Motor neuron (in vitro differentiated cells): ENCODE measurements around the gene RTN4RL1. TPM values are rescaled to one million over a fixed set of nuclear protein-coding genes. Genes with fewer than 3 reads are reported as not detected.
A peak's percentile ranks its signal among the peaks of the same experiment; 100 is the strongest.
"Not testable (repeated sequence)": the region's sequence is repeated elsewhere in the genome, so short reads cannot be mapped to it uniquely, and the experiment has no call there.

Experiments used
- ATAC-seq, 8 experiments: fragments of 200-7000 bp; cut with Tn5 transposase; replicated peaks in 6 of 8; 2 replicates each; pipeline ENCODE4 v1.8.0; 2021; ENCODE audit warnings: mild to moderate bottlenecking in 8 of 8, moderate library complexity in 8 of 8
- H3K27ac ChIP-seq, 2 donors: fragments of 250-450 bp; sonication (Bioruptor Pico); 2 replicates each; pipeline ENCODE4 v1.9.0; 2021; ENCODE audit warnings: antibody characterized with exemption in 2 of 2, mild to moderate bottlenecking in 2 of 2, moderate library complexity in 1 of 2
- H3K4me1 ChIP-seq, 2 donors: fragments of 250-450 bp; sonication (Bioruptor Pico); replicated peaks in 1 of 2; 2 replicates each; pipeline ENCODE4 v1.6.1; 2021; ENCODE audit warnings: antibody characterized with exemption in 2 of 2, mild to moderate bottlenecking in 2 of 2, moderate library complexity in 1 of 2
- H3K4me3 ChIP-seq, 5 donors: fragments of 250-450 bp; sonication (Bioruptor Pico); 2 replicates each; pipeline ENCODE4 v1.9.0; 2021; ENCODE audit warnings: antibody characterized with exemption in 5 of 5, mild to moderate bottlenecking in 5 of 5, moderate library complexity in 4 of 5
- WGBS, 10 experiments: fragments of 450-650 bp; shearing (Covaris generic); methylation state at CpG; one replicate each; pipeline ENCODE4 v1.0.0; 2022; 5-methylcytosine and 5-hydroxymethylcytosine counted together
- in situ Hi-C, 9 experiments: fragments of 400-800 bp; cut with MboI; loops; one replicate each; pipeline ENCODE4 v1.15.0; 2021; ENCODE audit warnings: low sequenced_read_pairs in 9 of 9, low pct_unique_long_range_greater_than_20kb in 2 of 9; ENCODE audit not compliant: unreplicated experiment in 9 of 9
- total RNA-seq, 8 experiments: library from RNA; unstranded; fragments of 300-600 nt; gene quantifications; 2 replicates each; pipeline versions ENCODE4 v1.2.3 to v1.2.4, GENCODE V29; 2022

Gene RTN4RL1
- total RNA-seq, 8 experiments from 2014 or later: 0.41 to 3.6 (median 1.6) TPM

- no peak overlapping the region for H3K4me3 ChIP-seq
- 40 to 100% (median 70%) methylated on average over 1 to 4 of the region's 20 CpGs; no CpG with 5 or more reads in 6 of the 10 experiments for WGBS, 10 experiments
- ATAC-seq: no peak
- peak overlapping the region; percentile 2 to 50 for H3K27ac ChIP-seq
- H3K4me1 ChIP-seq: peaks cover 43 to 53% of the 10 kb centered on the region in 2 donors
- in situ Hi-C loops: no loop called here
Observed at GRCh38 chr17:2016494-2016893, 8.6 kb downstream of the RTN4RL1 start.

DNA sequence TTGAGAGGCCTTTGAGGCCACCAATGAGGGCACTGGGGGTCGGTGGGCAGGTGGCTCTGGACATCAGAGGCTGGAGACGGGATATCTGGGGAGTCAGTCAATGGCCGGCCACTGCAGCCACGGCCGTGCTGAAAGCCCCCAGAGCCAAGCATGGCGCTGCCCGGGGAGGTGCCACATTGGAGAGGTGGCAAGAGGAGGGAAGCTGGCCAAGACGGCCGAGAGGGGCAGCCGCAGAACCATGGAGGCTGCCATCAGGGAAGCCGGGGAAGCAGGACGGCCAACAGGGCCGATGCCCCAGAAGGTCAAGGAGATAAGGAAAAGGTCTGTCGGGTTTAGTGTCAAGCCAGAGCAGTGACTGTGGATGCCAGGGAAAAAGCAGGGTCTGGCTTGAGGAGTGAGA is 9.8 kb downstream of the RTN4RL1 start:
- H3K4me1 ChIP-seq: peaks cover 40 to 47% of the 10 kb centered on the region in 2 donors
- ATAC-seq: no peak
- WGBS, 10 experiments: 80 to 91% methylated on average over 2 to 11 of the region's 14 CpGs; no CpG with 5 or more reads in 8 of the 10 experiments
- no peak overlapping the region for H3K27ac ChIP-seq
- in situ Hi-C loops: no loop called here
- H3K4me3 ChIP-seq: no peak overlapping the region

DNA sequence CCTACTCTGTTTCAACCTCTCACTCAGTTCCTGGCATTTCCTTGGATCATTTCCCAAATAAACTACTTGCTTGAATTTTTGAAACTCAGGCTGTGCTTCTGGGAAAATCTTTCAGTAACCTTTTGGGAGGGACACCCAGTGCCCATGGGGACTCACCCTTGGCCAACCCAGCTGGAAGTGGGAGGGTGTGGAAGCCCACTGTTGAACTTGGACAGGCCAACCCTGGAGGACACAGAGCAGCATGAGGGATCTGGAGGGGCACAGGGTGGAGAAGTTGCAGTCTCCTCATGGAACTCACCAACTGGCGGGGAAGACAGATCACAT is 11.2 kb downstream of the RTN4RL1 start:
- WGBS, 10 experiments: 100% methylated on average over 1 of the region's 1 CpG; no CpG with 5 or more reads in 6 of the 10 experiments
- Histone ChIP-seq H3K4me1 (peaks cover 36 to 39% of the 10 kb centered on the region in 2 donors), H3K27ac (no peak overlapping the region), H3K4me3 (no peak overlapping the region)
- no peak for ATAC-seq
- in situ Hi-C loops: no loop called here

GRCh38 chr17:2013220-2013993 is 11.7 kb downstream of the RTN4RL1 start:
- H3K27ac ChIP-seq, H3K4me3 ChIP-seq, in situ Hi-C loops: not testable (repeated sequence)
- WGBS, 10 experiments: 93 to 100% methylated on average over 2 to 3 of the region's 6 CpGs; no CpG with 5 or more reads in 8 of the 10 experiments
- H3K4me1 ChIP-seq: peaks cover 32 to 33% of the 10 kb centered on the region in 2 donors
- ATAC-seq: peak in 1 of 8 experiments; percentile 45

DNA sequence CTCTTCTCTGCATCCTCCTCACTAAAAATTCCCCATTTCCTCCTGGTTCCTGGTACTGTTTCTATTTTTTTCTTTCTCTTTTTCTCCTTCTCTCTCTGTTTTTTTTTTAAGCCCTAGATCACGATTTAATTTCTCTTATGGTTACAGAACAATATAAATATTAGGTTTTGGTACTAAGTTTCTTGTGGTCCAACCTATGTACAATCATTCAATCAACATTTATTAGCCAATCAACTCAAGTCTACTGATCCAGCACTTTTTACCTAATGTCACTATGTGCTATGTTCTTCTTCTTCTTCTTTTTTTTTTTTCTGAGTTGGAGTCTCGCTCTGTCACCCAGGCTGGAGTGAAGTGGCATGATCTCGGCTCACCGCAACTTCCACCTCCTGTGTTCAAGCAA is 12.6 kb downstream of the RTN4RL1 start:
- Histone ChIP-seq H3K4me3 (no peak overlapping the region), H3K4me1 (peaks cover 23 to 24% of the 10 kb centered on the region in 2 donors), H3K27ac (no peak overlapping the region)
- ATAC-seq: no peak
- 76 to 100% (median 93%) methylated on average over 1 to 4 of the region's 4 CpGs; no CpG with 5 or more reads in 2 of the 10 experiments for WGBS, 10 experiments
- in situ Hi-C loops: no loop called here

- ATAC-seq: peak in 6 of 8 experiments; percentile 34 to 95 (median 68)
- in situ Hi-C loops: no loop called here
- Histone ChIP-seq H3K4me1 (peaks cover 15 to 16% of the 10 kb centered on the region in 2 donors), H3K4me3 (no peak overlapping the region), H3K27ac (no peak overlapping the region)
- WGBS, 10 experiments: 6 to 75% (median 20%) methylated on average over 1 to 19 of the region's 24 CpGs; no CpG with 5 or more reads in 1 of the 10 experiments
Observed at GRCh38 chr17:2011411-2012371, 13.4 kb downstream of the RTN4RL1 start.

GRCh38 chr17:2009737-2010136 is 15.4 kb downstream of the RTN4RL1 start:
- Histone ChIP-seq H3K4me1 (peaks cover 8 to 9% of the 10 kb centered on the region in 2 donors), H3K4me3 (no peak overlapping the region), H3K27ac (no peak overlapping the region)
- WGBS, 10 experiments: 80 to 100% (median 96%) methylated on average over 1 to 4 of the region's 10 CpGs; no CpG with 5 or more reads in 4 of the 10 experiments
- in situ Hi-C loops: no loop called here
- ATAC-seq: no peak

DNA sequence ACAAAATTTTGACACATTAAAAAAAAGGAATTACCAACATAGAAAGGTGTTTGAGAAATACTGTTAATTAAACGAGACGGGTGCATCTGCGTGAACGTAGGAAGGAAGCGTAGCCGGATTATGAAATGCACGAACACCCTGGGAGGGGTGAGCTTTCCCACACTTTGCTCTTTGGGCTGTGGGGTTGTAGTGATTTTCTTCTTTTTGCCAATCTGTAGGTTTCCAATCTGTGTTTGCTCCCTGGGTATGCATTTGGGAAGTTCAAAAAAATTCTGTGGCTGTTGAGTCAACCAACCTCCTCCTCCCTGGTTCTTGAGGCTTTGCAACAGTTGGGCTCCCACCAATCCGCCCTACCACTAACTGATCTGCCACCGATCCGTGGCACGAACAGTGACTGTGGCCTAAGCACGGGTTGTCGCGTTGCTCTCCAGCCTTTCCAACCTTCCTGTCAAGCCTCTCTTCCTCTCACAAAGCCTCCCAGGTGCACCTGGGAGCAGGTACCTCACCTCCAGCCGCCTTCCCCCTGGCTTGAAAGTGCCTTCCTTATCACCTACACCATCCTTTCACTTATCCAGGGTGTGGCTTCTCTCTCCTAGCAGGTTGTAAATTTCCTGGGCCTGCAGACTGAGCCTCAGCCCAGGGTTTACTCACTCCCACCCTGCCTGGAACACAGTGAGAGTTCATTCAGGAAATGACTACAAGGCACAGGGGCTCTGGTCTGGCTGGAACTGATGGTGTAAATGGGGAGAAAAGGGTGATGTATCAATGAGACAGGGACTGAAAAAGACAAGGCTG is 16.6 kb downstream of the RTN4RL1 start:
- WGBS, 10 experiments: 62 to 100% (median 92%) methylated on average over 1 to 15 of the region's 15 CpGs
- H3K4me1 ChIP-seq: peaks cover 8 to 9% of the 10 kb centered on the region in 2 donors
- H3K27ac ChIP-seq: no peak overlapping the region
- no peak for ATAC-seq
- H3K4me3 ChIP-seq: no peak overlapping the region
- in situ Hi-C loops: no loop called here

DNA sequence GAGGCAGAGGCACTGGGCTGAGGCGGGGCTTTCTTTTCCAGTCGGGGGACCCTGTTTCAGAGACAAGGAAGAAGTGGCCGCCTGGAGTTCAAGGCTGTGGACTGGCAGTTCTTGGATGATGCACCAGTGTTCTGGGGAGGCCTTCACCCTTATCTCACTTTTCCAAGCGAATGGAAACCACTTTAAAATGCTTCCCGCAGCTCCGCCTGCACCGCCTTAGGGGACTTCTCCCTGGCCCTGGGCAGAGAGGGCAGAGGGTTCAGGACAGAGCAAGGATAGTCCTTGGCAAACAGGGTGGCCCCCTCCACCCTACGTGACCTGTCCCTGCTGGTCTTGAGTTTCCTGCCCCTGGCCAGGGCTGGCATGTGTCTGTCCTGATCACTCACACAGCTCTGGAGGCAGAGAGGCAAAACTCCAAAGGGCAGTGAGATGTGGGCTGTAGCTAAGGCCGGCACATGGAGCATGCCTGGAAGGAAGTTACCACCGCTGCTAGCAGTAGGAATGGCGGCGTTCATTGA is 20.6 kb downstream of the RTN4RL1 start:
- Histone ChIP-seq H3K27ac (peak overlapping the region in 1 of 2 donors; percentile 31), H3K4me3 (no peak overlapping the region), H3K4me1 (peaks cover 8 to 12% of the 10 kb centered on the region in 2 donors)
- 56 to 89% (median 80%) methylated on average over 2 to 8 of the region's 12 CpGs; no CpG with 5 or more reads in 2 of the 10 experiments for WGBS, 10 experiments
- no peak for ATAC-seq
- in situ Hi-C loops: no loop called here

DNA sequence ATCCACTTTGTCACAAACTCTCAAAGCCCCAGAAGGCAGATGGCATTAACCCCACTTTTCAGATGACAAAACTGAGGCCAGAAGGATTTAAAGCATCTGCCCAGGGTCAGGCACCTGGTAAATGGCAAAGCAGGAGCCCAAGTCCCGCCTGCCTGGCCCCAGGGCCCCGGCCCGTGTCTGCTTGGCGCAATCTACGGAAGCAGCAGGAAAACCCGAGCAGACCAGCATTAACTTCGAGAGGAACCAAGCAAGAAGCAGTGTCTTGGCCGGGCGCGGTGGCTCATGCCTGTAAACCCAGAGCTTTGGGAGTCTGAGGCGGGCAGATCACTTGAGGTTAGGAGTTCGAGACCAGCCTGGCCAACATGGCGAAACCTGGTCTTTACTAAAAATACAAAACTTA is 21.6 kb downstream of the RTN4RL1 start:
- no peak for ATAC-seq
- H3K27ac ChIP-seq: no peak overlapping the region
- H3K4me3 ChIP-seq: no peak overlapping the region
- 84 to 98% (median 94%) methylated on average over 4 to 12 of the region's 13 CpGs; no CpG with 5 or more reads in 5 of the 10 experiments for WGBS, 10 experiments
- in situ Hi-C loops: no loop called here
- peaks cover 18 to 22% of the 10 kb centered on the region in 2 donors for H3K4me1 ChIP-seq

DNA sequence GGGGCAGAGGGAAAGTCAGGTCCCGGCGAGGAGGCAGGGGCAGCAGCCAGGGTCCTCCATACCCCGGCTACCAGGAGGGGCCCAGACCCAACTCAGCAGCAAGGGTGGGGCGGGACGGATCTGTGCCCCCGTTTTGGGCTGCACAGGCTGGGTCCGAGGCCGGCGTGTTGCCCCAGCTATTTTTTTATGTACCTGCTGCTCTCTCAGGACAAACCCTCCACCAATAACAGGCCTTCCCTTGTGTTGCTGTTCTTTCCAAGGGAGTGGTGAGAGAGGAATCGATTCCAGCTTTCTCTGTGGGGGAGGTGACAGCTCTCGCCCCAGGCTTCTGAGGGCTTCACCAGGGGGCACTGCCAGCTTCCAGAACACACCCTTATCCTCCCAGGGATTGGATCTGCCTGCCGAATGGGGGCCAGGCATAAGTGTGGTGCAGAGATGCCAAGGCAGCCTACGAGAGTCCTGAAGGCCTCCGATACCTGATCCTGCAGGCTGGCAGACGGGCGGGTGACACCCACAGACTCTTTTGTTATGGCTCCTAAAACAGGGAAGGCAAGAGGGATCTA is 22.3 kb downstream of the RTN4RL1 start:
- in situ Hi-C loops: no loop called here
- no peak for ATAC-seq
- Histone ChIP-seq H3K27ac (peak overlapping the region in 1 of 2 donors; percentile 34), H3K4me1 (peaks cover 25 to 28% of the 10 kb centered on the region in 2 donors), H3K4me3 (no peak overlapping the region)
- WGBS, 10 experiments: 0 to 92% (median 59%) methylated on average over 1 to 8 of the region's 16 CpGs; no CpG with 5 or more reads in 6 of the 10 experiments
